ENCODE measurements around the gene COL12A1.

The COL12A1 gene

DNA sequence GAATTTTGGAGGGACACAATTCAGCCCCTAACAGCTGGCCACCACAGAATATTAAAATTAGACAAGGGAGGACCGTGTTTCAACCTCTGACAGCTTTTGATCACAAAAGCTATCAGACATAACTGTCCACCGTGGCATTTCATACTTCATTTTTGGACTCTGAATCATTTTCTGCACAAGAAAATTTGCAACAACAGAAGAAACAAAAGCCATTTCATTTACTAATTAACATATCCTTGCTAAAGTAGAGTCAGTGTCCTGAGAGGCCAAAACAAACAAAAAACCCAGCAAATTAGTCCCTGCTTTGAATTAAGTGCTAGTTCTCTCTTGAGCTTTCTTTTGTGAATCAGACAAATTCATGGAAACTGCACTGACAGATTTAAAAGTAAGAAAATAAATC lies 17.6 kb upstream of the COL12A1 start:
- DNase-seq (ENCODE audit: low read depth), result no peak
- H3K4me3 ChIP-seq (ENCODE audit: low read depth, low read length), result no peak overlapping the region
- TF ChIP-seq CTCF (IDR thresholded peaks at IDR 0.05; ENCODE audit: low read depth, low read length, missing control alignments), result no peak

DNA sequence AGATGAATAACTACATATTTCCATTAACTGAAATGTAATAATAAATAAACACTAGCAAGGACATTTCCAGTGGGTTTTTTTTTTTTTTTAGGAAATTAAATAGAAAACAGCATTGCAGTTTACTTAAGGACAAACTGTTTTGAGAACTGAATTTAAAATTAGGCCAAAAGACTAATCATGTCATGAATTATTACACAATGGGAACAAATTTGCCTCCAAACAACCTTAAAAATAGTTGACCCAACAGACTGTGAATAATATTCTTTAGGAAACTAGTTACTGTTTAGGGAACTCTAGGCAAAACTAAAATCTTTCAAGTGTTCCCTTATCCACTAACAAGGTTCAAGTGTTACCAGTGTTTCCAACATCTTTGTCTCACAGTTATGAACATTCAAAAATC lies 16.4 kb upstream of the COL12A1 start:
- no peak overlapping the region for H3K4me3 ChIP-seq (ENCODE audit: low read depth, low read length)
- no peak for TF ChIP-seq CTCF (IDR thresholded peaks at IDR 0.05; ENCODE audit: low read depth, low read length, missing control alignments)
- DNase-seq (ENCODE audit: low read depth), result no peak

GRCh38 chr6:75221116-75221515 lies 15.3 kb upstream of the COL12A1 start:
- no peak for DNase-seq (ENCODE audit: low read depth)
- no peak for TF ChIP-seq CTCF (IDR thresholded peaks at IDR 0.05; ENCODE audit: low read depth, low read length, missing control alignments)
- no peak overlapping the region for H3K4me3 ChIP-seq (ENCODE audit: low read depth, low read length)

DNA sequence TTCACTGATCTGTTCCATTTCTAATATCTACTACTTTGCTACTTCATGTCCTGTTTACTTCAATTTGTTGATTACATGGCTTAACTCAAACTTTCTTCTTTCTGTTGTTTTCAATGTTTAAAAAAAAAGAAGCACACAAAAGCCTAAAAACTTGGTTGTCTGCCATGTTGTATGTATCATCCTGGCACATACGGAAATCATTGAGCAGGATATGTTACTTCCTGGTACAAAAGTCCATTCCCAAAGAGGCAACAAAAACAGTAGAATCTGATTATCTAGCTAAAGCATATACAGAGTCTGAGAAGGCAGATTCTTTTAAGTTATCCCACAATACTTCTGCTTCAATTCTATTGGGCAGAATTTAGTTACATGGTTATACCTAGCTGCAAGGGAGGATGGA lies 14.5 kb upstream of the COL12A1 start:
- no peak for TF ChIP-seq CTCF (IDR thresholded peaks at IDR 0.05; ENCODE audit: low read depth, low read length, missing control alignments)
- no peak for DNase-seq (ENCODE audit: low read depth)
- H3K4me3 ChIP-seq (ENCODE audit: low read depth, low read length), result no peak overlapping the region

DNA sequence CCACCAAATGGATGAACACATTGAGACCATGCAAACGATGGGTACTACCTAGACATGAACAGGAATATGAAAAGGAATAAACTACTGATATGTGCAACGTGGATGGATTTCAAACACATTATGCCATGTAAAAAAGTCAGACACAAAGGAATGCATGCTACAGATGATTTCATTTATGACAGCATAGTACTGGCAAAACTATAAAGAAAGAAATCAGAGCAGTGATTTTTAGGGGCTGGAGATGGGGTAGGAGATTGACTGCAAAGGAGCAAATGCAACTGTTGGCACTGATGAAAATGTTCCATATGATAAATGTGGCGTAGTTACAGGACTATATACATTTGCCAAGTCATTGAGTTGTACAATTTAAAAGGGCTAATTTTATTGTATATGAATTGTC lies 13.4 kb upstream of the COL12A1 start:
- H3K4me3 ChIP-seq (ENCODE audit: low read depth, low read length), result no peak overlapping the region
- TF ChIP-seq CTCF (IDR thresholded peaks at IDR 0.05; ENCODE audit: low read depth, low read length, missing control alignments), result no peak
- DNase-seq (ENCODE audit: low read depth), result no peak

GRCh38 chr6:75217193-75217592 lies 11.3 kb upstream of the COL12A1 start:
- DNase-seq (ENCODE audit: low read depth), result no peak
- H3K4me3 ChIP-seq (ENCODE audit: low read depth, low read length), result no peak overlapping the region
- no peak for TF ChIP-seq CTCF (IDR thresholded peaks at IDR 0.05; ENCODE audit: low read depth, low read length, missing control alignments)

DNA sequence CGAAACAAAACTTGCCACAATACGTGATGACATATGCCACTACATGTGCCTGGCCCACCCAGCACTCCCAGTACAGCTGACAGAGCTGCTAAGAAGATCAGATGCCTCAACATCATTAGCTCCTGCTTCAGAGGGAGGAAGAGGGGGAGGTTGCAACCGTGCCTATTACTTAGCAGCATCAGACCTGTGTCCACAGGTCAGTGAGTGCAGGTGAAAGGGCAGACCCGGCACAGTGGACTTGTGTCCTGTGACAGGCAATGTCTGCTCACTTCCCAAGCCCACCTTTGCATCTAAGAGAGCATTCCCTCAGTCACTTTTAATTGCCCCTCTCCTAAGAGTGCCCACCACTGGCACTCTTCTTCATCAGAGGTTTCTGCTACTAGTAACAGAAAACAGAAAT lies 9.4 kb upstream of the COL12A1 start:
- TF ChIP-seq CTCF (IDR thresholded peaks at IDR 0.05; ENCODE audit: low read depth, low read length, missing control alignments), result no peak
- no peak overlapping the region for H3K4me3 ChIP-seq (ENCODE audit: low read depth, low read length)
- DNase-seq (ENCODE audit: low read depth), result no peak

All from GM12864 (cell line).